Stimulated activated CD8-positive, alpha-beta memory T cell treated with anti-CD3 and anti-CD28 coated beads, Interleukin-15, amount 100 ng/mL, for 4 hours (primary cell): Measurements from ENCODE around the gene PLXNA4.

Experiments used
- DNase-seq, 2 donors: peaks; one replicate each; pipeline ENCODE4 v3.0.0-alpha.2; 2020; ENCODE audit warnings: low read depth in 2 of 2

The PLXNA4 gene

GRCh38 chr7:132588596-132588995, 12.3 kb upstream of the PLXNA4 start:
- DNase-seq: no peak

- no peak for DNase-seq
Observed at GRCh38 chr7:132584796-132585494, 8.7 kb upstream of the PLXNA4 start.

GRCh38 chr7:132581431-132581830, 5.2 kb upstream of the PLXNA4 start:
- DNase-seq: no peak

GRCh38 chr7:132580717-132581285, 4.5 kb upstream of the PLXNA4 start:
- peak; percentile 16 to 27 for DNase-seq

- no peak for DNase-seq
Observed at GRCh38 chr7:132580277-132580676, 4.0 kb upstream of the PLXNA4 start.

GRCh38 chr7:132579260-132579899, 3.1 kb upstream of the PLXNA4 start:
- DNase-seq: no peak

- DNase-seq: no peak
Observed at GRCh38 chr7:132578826-132579225, 2.6 kb upstream of the PLXNA4 start.

- DNase-seq: no peak
Observed at GRCh38 chr7:132578050-132578370, 1.7 kb upstream of the PLXNA4 start.

- DNase-seq: no peak
Observed at GRCh38 chr7:132577206-132578049, 1.2 kb upstream of the PLXNA4 start.

GRCh38 chr7:132576721-132577085, 433 bp upstream of the PLXNA4 start:
- no peak for DNase-seq

- DNase-seq: no peak
Observed at GRCh38 chr7:132575419-132575981, 770 bp downstream of the PLXNA4 start.

- no peak for DNase-seq
Observed at GRCh38 chr7:132574223-132574622, 2.0 kb downstream of the PLXNA4 start.

- no peak for DNase-seq
Observed at GRCh38 chr7:132573251-132573955, 2.9 kb downstream of the PLXNA4 start.

- no peak for DNase-seq
Observed at GRCh38 chr7:132572526-132572925, 3.7 kb downstream of the PLXNA4 start.

GRCh38 chr7:132571970-132572369, 4.3 kb downstream of the PLXNA4 start:
- DNase-seq: no peak

GRCh38 chr7:132569884-132570614, 6.2 kb downstream of the PLXNA4 start:
- DNase-seq: no peak

GRCh38 chr7:132568962-132569361, 7.3 kb downstream of the PLXNA4 start:
- no peak for DNase-seq

GRCh38 chr7:132565885-132566284, 10.4 kb downstream of the PLXNA4 start:
- DNase-seq: no peak

- DNase-seq: no peak
Observed at GRCh38 chr7:132565441-132565840, 10.8 kb downstream of the PLXNA4 start.

GRCh38 chr7:132564849-132565248, 11.4 kb downstream of the PLXNA4 start:
- DNase-seq: no peak

- no peak for DNase-seq
Observed at GRCh38 chr7:132564090-132564489, 12.2 kb downstream of the PLXNA4 start.
